Lung (tissue), 12 donors: Measurements from ENCODE around the gene TSC22D1. TPM values are rescaled to one million over a fixed set of nuclear protein-coding genes. Genes with fewer than 3 reads are reported as not detected.

Experiments
- ATAC-seq: fragments of 200-7000 bp; cut with Tn5 transposase; one replicate; pipeline ENCODE4 v1.9.1; 2020; ENCODE audit warnings: moderate number of reproducible peaks; ENCODE audit not compliant: insufficient read depth, low FRiP score
- DNase-seq, 3 donors: peaks; one replicate each; pipeline ENCODE4 v3.0.0-alpha.2; 2013 to 2017
- H3K27ac ChIP-seq, 2 donors: one replicate each; pipeline ENCODE4 v1.5.1; 2013; ENCODE audit warnings: mild to moderate bottlenecking in 2 of 2, moderate library complexity in 2 of 2, control low read depth in 1 of 2, inconsistent platforms in 1 of 2, low read depth in 1 of 2, low read length in 1 of 2
- H3K27me3 ChIP-seq, 3 donors: one replicate each; pipeline ENCODE4 v1.5.1; 2013; ENCODE audit warnings: low read length in 2 of 3; ENCODE audit not compliant: control insufficient read depth in 3 of 3, insufficient read depth in 3 of 3
- H3K36me3 ChIP-seq, 4 donors: one replicate each; pipeline ENCODE4 v1.5.1; 2013; ENCODE audit warnings: low read length in 4 of 4, mild to moderate bottlenecking in 1 of 4, moderate library complexity in 1 of 4; ENCODE audit not compliant: control insufficient read depth in 4 of 4, insufficient read depth in 4 of 4
- H3K4me1 ChIP-seq, 5 donors: one replicate each; pipeline ENCODE4 v1.5.1; 2013; ENCODE audit warnings: low read length in 5 of 5, mild to moderate bottlenecking in 2 of 5, moderate library complexity in 1 of 5; ENCODE audit not compliant: control insufficient read depth in 5 of 5, insufficient read depth in 5 of 5
- H3K4me3 ChIP-seq: one replicate; pipeline ENCODE4 v1.5.1; 2013; ENCODE audit warnings: mild to moderate bottlenecking, control low read depth, moderate library complexity
- H3K9ac ChIP-seq, 2 donors: one replicate each; pipeline ENCODE4 v1.5.1; 2013; ENCODE audit warnings: low read length in 2 of 2, control low read depth in 1 of 2; ENCODE audit not compliant: insufficient read depth in 1 of 2
- H3K9me3 ChIP-seq, 4 donors: one replicate each; pipeline ENCODE4 v1.5.1; 2013; ENCODE audit warnings: low read length in 3 of 4, mild to moderate bottlenecking in 1 of 4, moderate library complexity in 1 of 4; ENCODE audit not compliant: control insufficient read depth in 4 of 4, insufficient read depth in 3 of 4
- CTCF ChIP-seq: IDR thresholded peaks from 2 replicates; pipeline ENCODE4 v1.5.1; 2012; ENCODE audit warnings: mild to moderate bottlenecking; ENCODE audit errors: control extremely low read depth, extremely low read depth
- WGBS, 2 donors: extraction: QIAGEN DNeasy Blood & Tissue Kit; methylation state at CpG; one replicate each; pipeline ENCODE4 v1.1.7; 2013; 5-methylcytosine and 5-hydroxymethylcytosine counted together
- polyA plus RNA-seq, 2 donors: library from polyadenylated mRNA; stranded (reverse); fragments of 200-250 nt; gene quantifications; one replicate each; pipeline ENCODE4 v1.2.1, GENCODE V29; 2013
- total RNA-seq, 2 donors: library from RNA; depleted of rRNA in 1 of 2; stranded (reverse); fragments of >200 nt in 1 of 2; gene quantifications; one replicate each; pipeline ENCODE4 v1.2.1, GENCODE V29; 2014 to 2021
- donor health status: control.
- donor health status: control.
- donor health status: Bipolar disorder and iron deficiency.
- donor health status: healthy.
- donor health status: DM: yes; HTN: yes; CAD: no.

Gene TSC22D1
- total and polyA plus RNA-seq, 4 donors, result 77.0 to 179 (median 123) TPM

DNA sequence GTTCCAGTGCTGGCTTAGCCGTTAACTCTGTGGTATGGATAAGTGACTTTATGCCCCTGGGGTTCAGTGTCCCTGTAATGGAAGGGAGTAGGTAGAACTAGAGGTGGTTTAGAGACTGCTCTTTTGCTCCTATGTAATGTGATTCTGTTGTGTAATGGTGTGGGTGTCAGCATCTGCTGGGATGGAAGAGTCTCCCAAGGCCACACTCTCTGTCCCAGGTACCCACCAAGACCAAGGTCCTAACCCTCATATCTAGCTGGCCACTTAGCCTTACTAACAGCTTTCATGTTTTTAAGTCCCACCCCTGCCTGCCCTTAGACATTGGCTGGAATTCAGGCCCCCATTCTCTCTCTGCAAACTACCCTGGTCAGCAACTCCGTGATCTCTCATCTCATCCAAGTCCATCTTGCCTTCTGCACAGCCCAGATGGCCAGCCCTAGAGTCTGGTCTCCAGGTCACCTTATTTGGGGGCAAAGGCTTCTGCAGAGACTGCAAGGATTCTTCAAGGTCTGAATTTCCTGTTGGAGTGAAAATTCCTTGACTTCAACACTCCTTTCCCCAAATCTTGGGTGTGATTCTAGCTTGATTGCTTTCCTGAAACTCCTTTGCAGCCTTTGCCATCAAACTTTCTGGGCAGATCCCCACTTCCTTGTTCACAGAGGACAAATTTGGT, 154.1 kb downstream of the TSC22D1 start:
- Histone ChIP-seq H3K36me3 (no peaks in the 10 kb centered on the region), H3K27ac (no peak overlapping the region), H3K4me1 (peaks cover 0 to 9% (median 0%) of the 10 kb centered on the region in 5 donors), H3K4me3 (no peak overlapping the region), H3K9me3 (peaks cover 0 to 2% (median 0%) of the 10 kb centered on the region in 4 donors), H3K9ac (no peak overlapping the region), H3K27me3 (no peaks in the 10 kb centered on the region)
- no peak for DNase-seq
- no peak for ATAC-seq
- TF ChIP-seq CTCF, result no peak
- WGBS, 2 donors, result 93 to 97% methylated on average over 2 of the region's 2 CpGs

- peaks cover 0 to 6% (median 0%) of the 10 kb centered on the region in 5 donors for H3K4me1 ChIP-seq
- ATAC-seq (no peak), DNase-seq (no peak)
- 89 to 92% methylated on average over 15 of the region's 15 CpGs for WGBS, 2 donors
- H3K9me3 ChIP-seq, result peaks cover 0 to 2% (median 0%) of the 10 kb centered on the region in 4 donors
- H3K27ac ChIP-seq, result no peak overlapping the region
- H3K4me3 ChIP-seq, result no peak overlapping the region
- no peaks in the 10 kb centered on the region for H3K27me3 ChIP-seq
- no peak for TF ChIP-seq CTCF
- H3K36me3 ChIP-seq, result no peaks in the 10 kb centered on the region
- H3K9ac ChIP-seq, result no peak overlapping the region
These were observed 155.5 kb downstream of the TSC22D1 start for GRCh38 chr13:44420376-44421220.

GRCh38 chr13:44417876-44418275, 158.3 kb downstream of the TSC22D1 start:
- DNase-seq (peak in 1 of 3 donors; percentile 5), ATAC-seq (no peak)
- Histone ChIP-seq H3K4me1 (peaks cover 0 to 6% (median 2%) of the 10 kb centered on the region in 5 donors), H3K9ac (no peak overlapping the region), H3K36me3 (no peaks in the 10 kb centered on the region), H3K4me3 (no peak overlapping the region), H3K9me3 (peaks cover 0 to 2% (median 0%) of the 10 kb centered on the region in 4 donors), H3K27me3 (no peaks in the 10 kb centered on the region), H3K27ac (no peak overlapping the region)
- 68 to 70% methylated on average over 7 of the region's 7 CpGs for WGBS, 2 donors
- TF ChIP-seq CTCF, result no peak
